ENCODE results near the gene SFXN1.
"Not testable (repeated sequence)": the region's sequence is repeated elsewhere in the genome, so short reads cannot be mapped to it uniquely, and the experiment has no call there.

DNA sequence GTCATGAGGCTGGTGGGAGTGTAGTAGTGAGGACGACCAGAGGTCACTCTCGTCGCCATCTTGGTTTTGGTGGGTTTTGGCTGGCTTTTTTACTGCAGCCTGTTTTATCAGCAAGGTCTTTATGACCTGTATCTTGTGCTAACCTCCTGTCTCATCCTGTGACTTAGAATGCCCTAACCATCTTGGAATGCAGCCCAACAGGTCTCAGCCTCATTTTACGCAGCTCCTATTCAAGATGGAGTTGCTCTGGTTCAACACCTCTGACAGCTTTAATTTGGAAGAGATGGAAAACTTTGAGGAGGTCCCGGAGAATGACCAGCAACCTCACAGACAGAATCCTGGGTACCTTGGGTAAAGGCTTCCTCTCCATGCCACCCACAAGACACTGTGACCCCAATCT lies 24.0 kb upstream of the SFXN1 start:
- not testable (repeated sequence) for TF ChIP-seq EZH2phosphoT487 (IDR thresholded peaks at IDR 0.05; ENCODE audit: insufficient read depth, low read depth); EZH2 (IDR thresholded peaks at IDR 0.05; ENCODE audit: insufficient read depth, poor library complexity, severe bottlenecking)
